Mesenchymal stem cell (in vitro differentiated cells and primary cell): ENCODE results near the gene PAM16.

Experiments
- DNase-seq: peaks from one replicate; pipeline ENCODE4 v3.0.0-alpha.2; 2013
- H2AFZ ChIP-seq: one replicate; pipeline ENCODE4 v1.6.1; 2013; ENCODE audit warnings: low read depth, mild to moderate bottlenecking, control low read depth, inconsistent platforms, low read length, moderate library complexity
- H2AK5ac ChIP-seq: 2 replicates; pipeline ENCODE4 v1.6.1; 2013; ENCODE audit warnings: low read length, moderate library complexity, mild to moderate bottlenecking, inconsistent platforms; ENCODE audit not compliant: severe bottlenecking
- H2BK120ac ChIP-seq: one replicate; pipeline ENCODE4 v1.6.1; 2013; ENCODE audit warnings: low read depth, mild to moderate bottlenecking, inconsistent platforms, low read length, moderate library complexity
- H2BK12ac ChIP-seq, 2 experiments: one replicate each; pipeline ENCODE4 v1.6.1; 2013; ENCODE audit warnings: inconsistent platforms in 2 of 2, low read length in 2 of 2, mild to moderate bottlenecking in 2 of 2, moderate library complexity in 2 of 2, control low read depth in 1 of 2
- H2BK15ac ChIP-seq: one replicate; pipeline ENCODE4 v1.6.1; 2013; ENCODE audit warnings: mild to moderate bottlenecking, low read depth, inconsistent platforms; ENCODE audit not compliant: poor library complexity, severe bottlenecking
- H2BK5ac ChIP-seq: 2 replicates; pipeline ENCODE4 v1.6.1; 2013; ENCODE audit warnings: low read depth, mild to moderate bottlenecking, low read length, control low read depth, inconsistent platforms; ENCODE audit not compliant: poor library complexity, severe bottlenecking
- H3K14ac ChIP-seq, 2 experiments: one replicate each; pipeline ENCODE4 v1.6.1; 2013; ENCODE audit warnings: inconsistent platforms in 2 of 2, low read length in 2 of 2, control low read depth in 1 of 2, mild to moderate bottlenecking in 1 of 2, moderate library complexity in 1 of 2
- H3K18ac ChIP-seq, 2 experiments: one replicate each; pipeline ENCODE4 v1.6.1; 2013; ENCODE audit warnings: inconsistent platforms in 2 of 2, low read length in 2 of 2, control low read depth in 1 of 2, low read depth in 1 of 2, mild to moderate bottlenecking in 1 of 2
- H3K23ac ChIP-seq, 2 experiments: one replicate each; pipeline ENCODE4 v1.6.1; 2013; ENCODE audit warnings: inconsistent platforms in 2 of 2, low read length in 2 of 2, mild to moderate bottlenecking in 2 of 2, moderate library complexity in 2 of 2, control low read depth in 1 of 2
- H3K27ac ChIP-seq: 2 replicates; pipeline ENCODE4 v1.5.1; 2013; ENCODE audit warnings: mild to moderate bottlenecking, moderate library complexity, low read length, control low read depth, inconsistent platforms; ENCODE audit not compliant: poor library complexity, severe bottlenecking
- H3K27me3 ChIP-seq, 2 experiments: 2 replicates each; pipeline versions ENCODE4 v1.6.1 to v1.7.0; 2013; ENCODE audit warnings: low read length in 2 of 2, mild to moderate bottlenecking in 2 of 2, moderate library complexity in 2 of 2, control low read depth in 1 of 2, inconsistent platforms in 1 of 2; ENCODE audit not compliant: control insufficient read depth in 1 of 2, insufficient read depth in 1 of 2
- H3K36me3 ChIP-seq, 2 experiments: 2 replicates each; pipeline versions ENCODE4 v1.6.1 to v1.7.0; 2013; ENCODE audit warnings: low read length in 2 of 2, control low read depth in 1 of 2, inconsistent platforms in 1 of 2, low read depth in 1 of 2, mild to moderate bottlenecking in 1 of 2; ENCODE audit not compliant: insufficient read depth in 2 of 2, control insufficient read depth in 1 of 2
- H3K4ac ChIP-seq, 2 experiments: one replicate each; pipeline ENCODE4 v1.6.1; 2013; ENCODE audit warnings: inconsistent platforms in 2 of 2, low read length in 2 of 2, mild to moderate bottlenecking in 2 of 2, moderate library complexity in 2 of 2, control low read depth in 1 of 2, low read depth in 1 of 2
- H3K4me1 ChIP-seq: 2 replicates; pipeline ENCODE4 v1.6.1; 2013; ENCODE audit warnings: low read depth, low read length, control low read depth; ENCODE audit not compliant: control insufficient read depth, insufficient read depth
- H3K4me2 ChIP-seq: 2 replicates; pipeline ENCODE4 v1.6.1; 2013; ENCODE audit warnings: low read length, mild to moderate bottlenecking, inconsistent platforms; ENCODE audit not compliant: poor library complexity, severe bottlenecking
- H3K4me3 ChIP-seq, 2 experiments: 2 replicates each; pipeline versions ENCODE4 v1.5.1 to v1.7.0; 2013; ENCODE audit warnings: low read length in 2 of 2, mild to moderate bottlenecking in 2 of 2, control low read depth in 1 of 2, low read depth in 1 of 2; ENCODE audit not compliant: insufficient read depth in 1 of 2
- H3K79me1 ChIP-seq: replicated peaks from 2 replicates; pipeline ENCODE4 v1.6.1; 2013; ENCODE audit warnings: mild to moderate bottlenecking, control low read depth, low read length, inconsistent platforms; ENCODE audit not compliant: poor library complexity, severe bottlenecking
- H3K9ac ChIP-seq: 2 replicates; pipeline ENCODE4 v1.7.0; 2013; ENCODE audit warnings: mild to moderate bottlenecking, low read length, moderate library complexity
- H3K9me3 ChIP-seq: 2 replicates; pipeline ENCODE4 v1.7.0; 2013; ENCODE audit warnings: mild to moderate bottlenecking, low read length; ENCODE audit not compliant: control insufficient read depth
- H4K8ac ChIP-seq: one replicate; pipeline ENCODE4 v1.6.1; 2013; ENCODE audit warnings: inconsistent platforms, mild to moderate bottlenecking, low read length, moderate library complexity
- H4K91ac ChIP-seq: one replicate; pipeline ENCODE4 v1.6.1; 2013; ENCODE audit warnings: mild to moderate bottlenecking, low read length, inconsistent platforms
- WGBS: methylation state at CpG from one replicate; pipeline ENCODE4 v1.1.7; 2013; ENCODE audit warnings: mixed read lengths; 5-methylcytosine and 5-hydroxymethylcytosine counted together

Gene PAM16

DNA sequence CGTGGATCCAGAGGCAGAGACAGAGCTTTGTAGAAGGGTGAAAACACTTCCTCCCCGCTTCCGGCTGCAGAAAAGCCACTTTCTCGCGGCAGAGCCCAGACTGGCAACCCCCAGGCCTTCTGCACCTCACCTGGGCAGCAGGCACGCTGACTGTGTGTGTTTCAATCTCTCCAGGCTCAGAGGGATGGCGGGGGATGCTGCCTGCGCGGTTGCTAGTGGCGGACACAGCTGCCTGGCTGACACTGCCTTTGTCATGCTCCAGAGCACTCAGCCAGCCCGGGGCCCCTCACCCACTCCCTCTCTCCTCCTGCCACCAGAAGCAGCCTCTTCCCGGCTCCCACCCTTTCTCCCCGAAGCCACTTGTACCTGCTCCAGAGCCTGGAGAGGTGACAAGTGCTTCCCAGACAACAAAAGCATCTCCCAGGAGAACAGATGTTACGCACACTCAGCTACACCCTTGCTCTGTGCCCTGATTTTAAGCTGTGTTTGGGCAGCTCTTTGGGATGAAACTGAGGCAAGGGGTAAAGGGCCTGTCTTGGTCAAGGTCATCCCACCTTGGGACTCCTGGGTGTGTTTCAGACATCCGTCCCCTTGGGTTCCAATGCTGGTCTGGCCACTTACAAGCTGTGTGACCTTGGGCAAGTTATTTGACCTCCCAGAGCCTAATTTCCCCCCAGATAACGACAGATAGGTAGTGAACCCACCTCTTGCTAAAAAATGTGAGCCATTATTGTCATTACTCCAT lies 44.5 kb downstream of the PAM16 start:
- Histone ChIP-seq H2BK15ac (peak overlapping the region; percentile 15), H2AK5ac (peak overlapping the region; percentile 67), H2BK120ac (peak overlapping the region; percentile 39), H2BK12ac (peak overlapping the region; percentile 7 to 92), H3K36me3 (peaks cover 0 to 11% of the 10 kb centered on the region in 2 experiments), H4K8ac (peak overlapping the region; percentile 71), H3K4me2 (peak overlapping the region; percentile 36), H3K9me3 (no peaks in the 10 kb centered on the region), H3K9ac (peak overlapping the region; percentile 86), H3K27ac (peak overlapping the region; percentile 70), H3K4ac (peak overlapping the region; percentile 41 to 78), H3K79me1 (peaks cover 9% of the 10 kb centered on the region), H3K14ac (peak overlapping the region in 1 of 2 experiments; percentile 12), H3K27me3 (no peaks in the 10 kb centered on the region), H2BK5ac (no peak overlapping the region), H2AFZ (no peak overlapping the region), H4K91ac (peak overlapping the region; percentile 91), H3K18ac (peak overlapping the region; percentile 13 to 37), H3K4me1 (peaks cover 33% of the 10 kb centered on the region), H3K4me3 (peak overlapping the region in 1 of 2 experiments; percentile 86), H3K23ac (no peak overlapping the region)
- 57% methylated on average over 16 of the region's 16 CpGs for WGBS
- no peak for DNase-seq

DNA sequence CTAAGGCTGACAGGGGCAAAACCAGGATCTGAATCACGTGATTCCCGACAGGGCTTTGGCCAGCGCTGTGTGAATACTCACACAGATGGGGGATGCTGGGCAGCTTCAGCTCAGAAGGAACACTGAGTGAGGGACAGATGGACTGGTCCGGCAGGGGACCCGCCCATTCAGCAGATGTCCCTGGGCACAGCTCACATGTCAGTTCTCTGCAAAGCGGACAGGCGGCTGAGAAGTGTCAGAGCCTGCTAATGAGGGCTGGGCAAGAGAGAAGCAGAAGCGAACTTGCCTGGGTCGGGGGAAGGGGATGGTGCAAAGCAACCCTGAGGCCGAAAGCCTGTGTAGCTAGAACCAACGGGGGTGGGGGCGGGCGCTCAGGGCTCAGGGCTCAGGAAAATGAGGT lies 47.1 kb downstream of the PAM16 start:
- whole genome bisulfite sequencing, result 51% methylated on average over 13 of the region's 13 CpGs
- Histone ChIP-seq H2BK5ac (no peak overlapping the region), H2AFZ (no peak overlapping the region), H3K79me1 (peaks cover 15% of the 10 kb centered on the region), H3K23ac (no peak overlapping the region), H3K27me3 (no peaks in the 10 kb centered on the region), H2AK5ac (peak overlapping the region; percentile 20), H2BK120ac (no peak overlapping the region), H4K91ac (peak overlapping the region; percentile 64), H3K9ac (no peak overlapping the region), H3K18ac (peak overlapping the region; percentile 46 to 70), H3K4me3 (peak overlapping the region in 1 of 2 experiments; percentile 24), H2BK12ac (peak overlapping the region; percentile 70 to 90), H3K9me3 (no peaks in the 10 kb centered on the region), H3K27ac (no peak overlapping the region), H3K36me3 (peaks cover 0 to 16% of the 10 kb centered on the region in 2 experiments), H4K8ac (peak overlapping the region; percentile 73), H3K4me2 (no peak overlapping the region), H2BK15ac (no peak overlapping the region), H3K4ac (peak overlapping the region in 1 of 2 experiments; percentile 4), H3K14ac (no peak overlapping the region), H3K4me1 (peaks cover 27% of the 10 kb centered on the region)
- no peak for DNase-seq

DNA sequence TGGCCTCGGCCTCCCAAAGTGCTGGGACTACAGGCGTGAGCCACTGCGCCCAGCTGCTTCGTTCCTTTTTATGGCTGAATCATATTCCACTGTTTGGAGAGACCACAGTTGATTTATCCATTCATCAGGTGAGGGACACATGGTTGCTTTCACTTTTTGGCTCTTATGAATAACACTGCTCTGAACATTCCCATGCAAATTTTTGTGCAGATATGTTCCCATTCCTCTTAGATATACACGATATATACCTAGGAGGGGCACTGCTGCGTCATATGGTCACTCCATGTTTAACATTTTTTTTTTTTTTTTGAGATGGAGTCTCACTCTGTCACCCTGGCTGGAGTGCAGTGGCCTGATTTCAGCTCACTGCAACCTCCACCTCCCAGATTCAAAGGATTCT lies 49.2 kb downstream of the PAM16 start:
- Histone ChIP-seq H3K18ac (no peak overlapping the region), H2BK12ac (no peak overlapping the region)

DNA sequence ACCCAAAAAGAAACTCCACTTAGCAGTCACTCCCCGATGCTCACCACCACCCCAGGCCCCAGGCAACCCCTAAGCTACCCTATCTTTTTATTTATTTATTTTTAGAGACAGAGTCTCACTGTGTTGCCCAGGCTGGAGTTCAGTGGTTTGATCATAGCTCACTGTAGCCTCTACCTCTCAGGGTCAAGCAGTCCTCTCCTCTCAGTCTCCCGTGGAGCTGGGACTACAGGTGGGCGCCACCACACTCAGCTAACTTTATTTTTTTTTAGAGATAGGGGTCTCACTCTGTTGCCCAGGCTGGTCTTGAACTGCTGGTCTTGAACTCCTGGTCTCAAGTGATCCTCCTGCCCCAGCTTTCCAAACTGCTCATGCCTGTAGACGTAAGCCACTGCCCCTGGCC lies 49.9 kb downstream of the PAM16 start:
- H2BK120ac ChIP-seq, result no peak overlapping the region
- H3K14ac ChIP-seq, result no peak overlapping the region
- H3K4me1 ChIP-seq, result peaks cover 23% of the 10 kb centered on the region
- H3K4ac ChIP-seq, result no peak overlapping the region
- peak overlapping the region; percentile 12 for H2BK15ac ChIP-seq
- no peak overlapping the region for H3K27ac ChIP-seq
- no peak overlapping the region for H2BK5ac ChIP-seq
- no peak overlapping the region for H3K4me2 ChIP-seq
- H3K79me1 ChIP-seq, result peaks cover 17% of the 10 kb centered on the region
- H2AK5ac ChIP-seq, result peak overlapping the region; percentile 35
- H3K23ac ChIP-seq, result no peak overlapping the region
- WGBS, result 100% methylated on average over 4 of the region's 4 CpGs
- no peak overlapping the region for H3K18ac ChIP-seq
- no peaks in the 10 kb centered on the region for H3K9me3 ChIP-seq
- no peak overlapping the region for H3K4me3 ChIP-seq
- peak overlapping the region; percentile 24 to 47 for H2BK12ac ChIP-seq
- no peaks in the 10 kb centered on the region for H3K27me3 ChIP-seq
- no peak for DNase-seq
- H2AFZ ChIP-seq, result no peak overlapping the region
- H3K36me3 ChIP-seq, result peaks cover 0 to 16% of the 10 kb centered on the region in 2 experiments
- H3K9ac ChIP-seq, result no peak overlapping the region
- peak overlapping the region; percentile 78 for H4K91ac ChIP-seq
- no peak overlapping the region for H4K8ac ChIP-seq

More for the DNA sequence above, 49.2 kb downstream of the PAM16 start:
- Histone ChIP-seq H3K9me3 (no peaks in the 10 kb centered on the region), H4K8ac (no peak overlapping the region), H3K9ac (no peak overlapping the region), H3K4me3 (no peak overlapping the region), H2AFZ (no peak overlapping the region), H3K4me1 (peaks cover 31% of the 10 kb centered on the region), H2BK5ac (no peak overlapping the region), H3K27me3 (no peaks in the 10 kb centered on the region), H4K91ac (no peak overlapping the region), H2AK5ac (no peak overlapping the region), H3K79me1 (peaks cover 17% of the 10 kb centered on the region), H3K36me3 (peaks cover 0 to 16% of the 10 kb centered on the region in 2 experiments), H3K4me2 (no peak overlapping the region), H3K4ac (no peak overlapping the region), H3K27ac (no peak overlapping the region), H2BK15ac (no peak overlapping the region), H3K23ac (no peak overlapping the region), H2BK120ac (no peak overlapping the region), H3K14ac (no peak overlapping the region)
- WGBS, result 98% methylated on average over 6 of the region's 6 CpGs
- DNase-seq, result no peak
